ENCODE data around the gene NLGN1. TPM values are rescaled to one million over a fixed set of nuclear protein-coding genes. Genes with fewer than 3 reads are reported as not detected.

NLGN1 gene
- total RNA-seq, 1 experiment from 2014 or later, result 5.2 TPM

GRCh38 chr3:173778251-173778650 lies 380.7 kb downstream of the NLGN1 start:
- Histone ChIP-seq H3K18ac (ENCODE audit: insufficient read length, low read depth, low read length) (no peak overlapping the region), H3K79me2 (ENCODE audit: insufficient read depth, low read length) (no peaks in the 10 kb centered on the region), H3K27ac (ENCODE audit: insufficient read length, low read depth, low read length) (no peak overlapping the region), H3K79me1 (ENCODE audit: insufficient read depth, low read depth, low read length, poor library complexity, severe bottlenecking) (no peaks in the 10 kb centered on the region), H4K8ac (replicated peaks; ENCODE audit: insufficient read length, low read depth, low read length) (no peak overlapping the region), H3K56ac (ENCODE audit: insufficient read length, low read depth, low read length) (no peak overlapping the region), H4K91ac (ENCODE audit: insufficient read length, low read depth, low read length) (no peak overlapping the region), H3K23ac (ENCODE audit: insufficient read length, low read depth, low read length) (no peak overlapping the region), H3K4ac (ENCODE audit: low read depth, low read length) (no peak overlapping the region), H2BK5ac (ENCODE audit: insufficient read length, low read length) (no peak overlapping the region), H3K4me2 (ENCODE audit: insufficient read depth, insufficient read length, low read length) (no peak overlapping the region), H4K20me1 (ENCODE audit: control insufficient read depth, insufficient read depth, insufficient read length) (no peaks in the 10 kb centered on the region), H3K9me3 (ENCODE audit: control insufficient read depth, low read depth, low read length) (no peaks in the 10 kb centered on the region), H4K5ac (ENCODE audit: insufficient read length, low read depth, low read length) (no peak overlapping the region), H3K27me3 (ENCODE audit: insufficient read depth, low read length) (no peaks in the 10 kb centered on the region; the same call in 1 of the 2 replicates), H2BK20ac (ENCODE audit: low read depth, low read length, poor library complexity, severe bottlenecking) (no peak overlapping the region), H2AFZ (ENCODE audit: low read length) (no peak overlapping the region), H2AK5ac (ENCODE audit: insufficient read length, low read length) (no peak overlapping the region), H2BK15ac (ENCODE audit: low read depth, low read length) (no peak overlapping the region), H2BK12ac (ENCODE audit: insufficient read length, low read depth, low read length) (no peak overlapping the region), H3T11ph (ENCODE audit: low read length) (no peak overlapping the region), H3K23me2 (ENCODE audit: insufficient read length, low read depth, low read length, poor library complexity, severe bottlenecking) (no peaks in the 10 kb centered on the region), H2BK120ac (ENCODE audit: low read depth, low read length, poor library complexity, severe bottlenecking) (no peak overlapping the region), H3K4me1 (ENCODE audit: insufficient read depth, low read length) (no peaks in the 10 kb centered on the region), H3K14ac (ENCODE audit: insufficient read depth, low read length) (no peak overlapping the region), H3K9ac (ENCODE audit: extremely low read depth, insufficient read length, low read length) (no peak overlapping the region)
- H3K4me3 Mint-ChIP-seq, result no peak overlapping the region
- H3K9me3 Mint-ChIP-seq, result no peaks in the 10 kb centered on the region
- H3K27ac Mint-ChIP-seq, result no peak overlapping the region
- no peak for DNase-seq
- no peaks in the 10 kb centered on the region for H3K36me3 Mint-ChIP-seq (ENCODE audit: insufficient read depth in 1 of 3, low read depth in 3 of 3)
- no peaks in the 10 kb centered on the region for H3K27me3 Mint-ChIP-seq (ENCODE audit: low read depth)
- no peak for TF ChIP-seq CTCF (conservative IDR thresholded peaks at IDR 0.05)
- no CpG with 5 or more reads among the region's 2 CpGs for WGBS (ENCODE audit: extremely low coverage, insufficient read length, low lambda C conversion rate)
- H3K4me1 Mint-ChIP-seq, result peaks cover 6% of the 10 kb centered on the region in 2 experiments; a peak in 3 of 4 replicates

Data from H9 (cell line).